Caco-2 (cell line): ENCODE results near the gene GPR37. TPM values are rescaled to one million over a fixed set of nuclear protein-coding genes. Genes with fewer than 3 reads are reported as not detected.

Source experiments
- BruUV-seq: library from RNA; stranded (reverse); fragments of 400-500 nt; replicated peaks from 2 replicates; lab custom pipeline; 2021; lab: Mats Ljungman, UMichigan
- CTCF ChIA-PET: fragments of 300-600 bp; sonication (Branson Sonifier 250); formaldehyde crosslinking; loops from one replicate; lab custom pipeline; 2022; ENCODE audit warnings: antibody characterized with exemption; lab: Charles Lee
- POLR2A ChIA-PET: fragments of 300-600 bp; sonication (Branson Sonifier 250); formaldehyde crosslinking; loops from one replicate; lab custom pipeline; 2022; ENCODE audit warnings: antibody characterized with exemption; lab: Charles Lee
- DNase-seq, 2 experiments: peaks; one replicate each; pipeline versions ENCODE4 v3.0.0 to v3.0.0-alpha.2; 2020 to 2022
- H3K27me3 ChIP-seq: replicated peaks from 2 replicates; pipeline ENCODE4 v1.6.0; 2011; ENCODE audit warnings: low read length; ENCODE audit not compliant: control insufficient read depth, insufficient read depth
- H3K36me3 ChIP-seq: 2 replicates; pipeline ENCODE4 v1.5.1; 2011; ENCODE audit warnings: low read length; ENCODE audit not compliant: control insufficient read depth, insufficient read depth
- H3K4me1 ChIP-seq: fragments of 250-450 bp; sonication (Bioruptor Pico); 2 replicates; pipeline ENCODE4 v1.5.1; 2020; ENCODE audit warnings: mild to moderate bottlenecking
- H3K4me3 ChIP-seq: 2 replicates; pipeline ENCODE4 v1.5.1; 2011; ENCODE audit warnings: low read depth, mild to moderate bottlenecking, control low read depth, low read length
- H3K9me3 ChIP-seq: fragments of 250-450 bp; sonication (Bioruptor Pico); 2 replicates; pipeline ENCODE4 v1.5.1; 2020; ENCODE audit warnings: mild to moderate bottlenecking, moderate library complexity
- H3K27ac Mint-ChIP-seq: one replicate; pipeline ENCODE4 v1.8.0; 2022; ENCODE audit warnings: mixed read lengths; ENCODE audit not compliant: unreplicated experiment
- H3K27me3 Mint-ChIP-seq: one replicate; pipeline ENCODE4 v1.8.0; 2022; ENCODE audit warnings: mixed read lengths; ENCODE audit not compliant: insufficient read depth, unreplicated experiment
- H3K36me3 Mint-ChIP-seq: one replicate; pipeline ENCODE4 v1.8.0; 2022; ENCODE audit warnings: mild to moderate bottlenecking, mixed read lengths; ENCODE audit not compliant: insufficient read depth, unreplicated experiment
- H3K4me1 Mint-ChIP-seq: one replicate; pipeline ENCODE4 v1.8.0; 2022; ENCODE audit warnings: low read depth, mixed read lengths; ENCODE audit not compliant: unreplicated experiment
- H3K4me3 Mint-ChIP-seq: one replicate; pipeline ENCODE4 v1.8.0; 2022; ENCODE audit warnings: mild to moderate bottlenecking, moderate library complexity, mixed read lengths; ENCODE audit not compliant: unreplicated experiment
- H3K9me3 Mint-ChIP-seq: one replicate; pipeline ENCODE4 v1.8.0; 2022; ENCODE audit warnings: mixed read lengths; ENCODE audit not compliant: unreplicated experiment
- CTCF ChIP-seq, 2 experiments: fragments of 200-600 bp in 1 of 2; IDR thresholded peaks; 1 replicate in 1 of 2; 2 replicates in 1 of 2; pipeline versions ENCODE4 v1.5.1 to v1.8.0; 2011 to 2022; ENCODE audit warnings: antibody characterized with exemption in 1 of 2, control low read depth in 1 of 2, inconsistent platforms in 1 of 2, low read depth in 1 of 2, low read length in 1 of 2, mild to moderate bottlenecking in 1 of 2, moderate library complexity in 1 of 2; ENCODE audit not compliant: insufficient read depth in 1 of 2, severe bottlenecking in 1 of 2, unreplicated experiment in 1 of 2
- intact Hi-C: fragments of 100-400 bp; cut with micrococcal nuclease; formaldehyde crosslinking; loops from one replicate; pipeline ENCODE4 v1.10.0; 2022; ENCODE audit not compliant: unreplicated experiment
- total RNA-seq: library from RNA; stranded (reverse); gene quantifications from 2 replicates; pipeline ENCODE4 v1.2.3, GENCODE V29; 2022

The GPR37 gene
- total RNA-seq, 1 experiment from 2014 or later = 0.50 TPM

GRCh38 chr7:124768525-124768924, 2.9 kb upstream of the GPR37 start:
- CTCF ChIA-PET = no interaction called here
- intact Hi-C loops = no loop called here
- Mint-ChIP-seq H3K4me1 (peaks cover 8% of the 10 kb centered on the region), H3K4me3 (no peak overlapping the region), H3K36me3 (no peaks in the 10 kb centered on the region), H3K27ac (no peak overlapping the region), H3K9me3 (no peaks in the 10 kb centered on the region), H3K27me3 (peaks cover 20% of the 10 kb centered on the region)
- H3K27me3 ChIP-seq = peaks cover 1% of the 10 kb centered on the region; the same call in 1 of the 2 replicates
- no peak overlapping the region for H3K4me3 ChIP-seq
- no peaks in the 10 kb centered on the region for H3K9me3 ChIP-seq
- no peak for DNase-seq
- H3K4me1 ChIP-seq = peaks cover 12% of the 10 kb centered on the region; the same call in 1 of the 2 replicates
- no peak for TF ChIP-seq CTCF (IDR thresholded peaks at IDR 0.05; ENCODE audit: insufficient read depth in 1 of 2, low read depth in 1 of 2, low read length in 1 of 2, severe bottlenecking in 1 of 2, unreplicated experiment in 1 of 2)
- BruUV-seq = no TSS peak
- POLR2A ChIA-PET = no interaction called here
- no peaks in the 10 kb centered on the region for H3K36me3 ChIP-seq

GRCh38 chr7:124764847-124765400, 668 bp downstream of the GPR37 start:
- intact Hi-C loops = no loop called here
- no peaks in the 10 kb centered on the region for H3K36me3 Mint-ChIP-seq

More at GRCh38 chr7:124764847-124765400, 668 bp downstream of the GPR37 start:
- peak overlapping the region; percentile 84 for H3K4me3 Mint-ChIP-seq
- ChIA-PET CTCF (no interaction called here), POLR2A (no interaction called here)
- no peaks in the 10 kb centered on the region for H3K36me3 ChIP-seq
- H3K9me3 ChIP-seq = no peaks in the 10 kb centered on the region
- peaks cover 8% of the 10 kb centered on the region for H3K4me1 Mint-ChIP-seq
- peaks cover 1% of the 10 kb centered on the region; the same call in 1 of the 2 replicates for H3K27me3 ChIP-seq
- DNase-seq = no peak
- no peaks in the 10 kb centered on the region for H3K9me3 Mint-ChIP-seq
- peaks cover 15% of the 10 kb centered on the region for H3K27me3 Mint-ChIP-seq
- peaks cover 20% of the 10 kb centered on the region for H3K4me1 ChIP-seq
- no peak for TF ChIP-seq CTCF (IDR thresholded peaks at IDR 0.05; ENCODE audit: insufficient read depth in 1 of 2, low read depth in 1 of 2, low read length in 1 of 2, severe bottlenecking in 1 of 2, unreplicated experiment in 1 of 2)
- H3K4me3 ChIP-seq = peak overlapping the region; percentile 67
- TSS peak; percentile 24 for BruUV-seq
- H3K27ac Mint-ChIP-seq = no peak overlapping the region
